ENCODE data around the gene SSX2B. TPM values are rescaled to one million over a fixed set of nuclear protein-coding genes. Genes with fewer than 3 reads are reported as not detected.

The SSX2B gene
- not detected in 2 replicates for polyA plus RNA-seq

DNA sequence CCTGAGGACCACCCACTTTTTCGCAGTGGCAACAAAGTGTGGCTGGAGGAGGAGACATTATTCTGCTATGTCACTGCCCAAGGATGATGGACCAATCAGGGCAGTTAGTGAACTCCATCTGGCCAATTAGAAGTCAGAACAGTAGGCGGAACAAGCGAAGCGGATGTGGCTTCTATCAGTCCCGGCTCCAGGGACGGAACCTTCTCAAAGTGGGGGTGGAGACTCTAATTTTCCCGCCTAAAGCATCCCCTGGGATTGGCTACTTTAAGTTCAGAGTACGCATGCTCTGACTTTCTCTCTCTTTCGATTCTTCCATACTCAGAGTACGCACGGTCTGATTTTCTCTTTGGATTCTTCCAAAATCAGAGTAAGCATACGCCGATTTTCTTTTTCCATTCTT lies at the start of gene SSX2B:
SSX2B (plus strand) TSS at position 301 of the 400 bp plus-strand sequence. CDS start 1,429 bp downstream, outside the sequence.

GRCh38 chrX:52707078-52707477 lies 44.0 kb upstream of the SSX2B start, which contains the start of gene SSX2:
TSS of gene SSX2 (minus strand) at chrX:52707178. CDS start at chrX:52705749, 1,429 bp downstream.

GRCh38 chrX:52797327-52797726 lies 46.3 kb downstream of the SSX2B start, which contains the start of gene SPANXN5:
TSS of gene SPANXN5 (minus strand) at chrX:52797427. CDS start at chrX:52797348, 79 bp downstream.

Other genes starting within 250 kb of the SSX2B start
- not detected in 2 replicates for gene XAGE1B, start 234.2 kb upstream of the SSX2B start, polyA plus RNA-seq
- gene SSX7, start 96.4 kb upstream of the SSX2B start, polyA plus RNA-seq = not detected in 2 replicates
- gene SSX2, start 44.1 kb upstream of the SSX2B start, polyA plus RNA-seq = not detected in 2 replicates
- gene SPANXN5, start 46.2 kb downstream of the SSX2B start, polyA plus RNA-seq = not detected in 2 replicates
- not detected in 2 replicates for gene XAGE5, start 60.0 kb downstream of the SSX2B start, polyA plus RNA-seq
- gene XAGE3, start 116.8 kb downstream of the SSX2B start, polyA plus RNA-seq = not detected in 2 replicates
- 5.1 TPM in 1 of 2 replicates, not detected in the other for gene FAM156B, start 146.1 kb downstream of the SSX2B start, polyA plus RNA-seq
- 6.3 and 16.2 TPM in 2 replicates for gene FAM156A, start 207.3 kb downstream of the SSX2B start, polyA plus RNA-seq